HG03460 (cell line): Measurements from ENCODE around the gene C1orf216.
"Not testable (repeated sequence)": the region's sequence is repeated elsewhere in the genome, so short reads cannot be mapped to it uniquely, and the experiment has no call there.

Source experiments
- ATAC-seq: cut with Tn5 transposase; IDR thresholded peaks from one replicate; pipeline ENCODE4 v1.9.1; 2021; ENCODE audit not compliant: unreplicated experiment

The C1orf216 gene, protein sequence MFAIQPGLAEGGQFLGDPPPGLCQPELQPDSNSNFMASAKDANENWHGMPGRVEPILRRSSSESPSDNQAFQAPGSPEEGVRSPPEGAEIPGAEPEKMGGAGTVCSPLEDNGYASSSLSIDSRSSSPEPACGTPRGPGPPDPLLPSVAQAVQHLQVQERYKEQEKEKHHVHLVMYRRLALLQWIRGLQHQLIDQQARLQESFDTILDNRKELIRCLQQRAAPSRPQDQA

DNA sequence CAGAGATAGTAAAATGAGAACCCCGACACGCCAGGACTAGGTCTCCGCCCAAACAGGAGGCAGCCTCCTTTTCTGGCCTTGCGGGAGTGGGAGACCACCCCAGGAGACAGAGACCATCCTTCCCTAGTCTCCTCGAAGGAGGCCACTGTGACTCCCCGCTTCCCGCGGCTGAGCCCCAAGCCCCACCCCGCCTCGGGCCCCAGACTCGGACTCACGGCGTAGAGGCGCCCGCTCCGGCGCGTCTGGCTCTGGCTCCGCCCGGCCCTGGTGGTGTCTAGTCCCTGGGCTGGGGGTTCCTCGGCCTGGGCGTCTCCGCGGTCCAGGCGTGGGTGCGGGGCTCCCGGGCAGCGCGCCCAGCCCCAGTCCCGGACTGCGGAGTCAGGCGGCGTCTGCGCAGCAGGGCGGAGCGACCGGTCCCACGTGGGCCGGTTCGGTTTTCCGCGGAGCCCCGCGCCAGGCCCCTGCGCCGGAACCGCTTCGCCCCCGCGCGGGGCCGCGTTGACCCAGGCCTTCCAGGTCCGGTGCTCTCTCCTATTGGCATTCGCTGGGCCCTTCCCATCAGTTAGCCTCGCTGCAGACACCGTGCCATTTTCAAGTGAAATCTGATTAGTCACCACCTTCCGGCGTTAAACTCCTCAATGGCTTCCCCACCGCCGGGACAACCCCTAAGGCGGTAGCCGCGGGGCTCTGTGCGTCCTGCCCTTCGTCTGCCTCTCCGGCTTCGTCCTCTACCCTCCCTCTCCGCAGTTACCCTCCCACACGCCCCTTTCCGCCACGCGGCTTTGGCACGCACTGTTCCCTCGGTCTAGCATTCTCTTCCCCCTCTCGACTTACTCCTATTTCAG, at the start of gene C1orf216:
Gene C1orf216 (minus strand): TSS at position 393 of the 845 bp plus-strand sequence. CDS start 2,563 bp downstream, outside the sequence.
- ATAC-seq = peak; percentile 46

DNA sequence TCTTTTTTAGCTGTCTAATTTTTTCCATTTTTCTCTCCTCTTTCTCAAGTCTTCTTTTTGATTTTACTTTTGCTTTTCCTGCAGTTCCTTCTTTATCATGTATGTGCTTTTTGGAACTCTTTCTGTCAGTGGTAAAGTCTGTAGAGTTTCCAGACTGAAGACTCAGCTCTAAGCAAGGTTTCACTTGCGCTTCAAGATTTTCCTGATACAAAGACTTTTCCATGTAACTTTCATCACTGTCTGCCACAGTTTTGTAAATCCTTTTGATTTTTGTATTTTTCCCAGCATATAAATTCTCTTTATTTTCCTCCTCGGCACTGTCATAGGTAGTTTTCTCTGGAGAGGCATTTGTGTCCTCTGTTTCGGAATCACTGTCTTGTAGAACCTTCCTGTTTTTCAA, 45.6 kb upstream of the C1orf216 start:
- ATAC-seq = no peak

DNA sequence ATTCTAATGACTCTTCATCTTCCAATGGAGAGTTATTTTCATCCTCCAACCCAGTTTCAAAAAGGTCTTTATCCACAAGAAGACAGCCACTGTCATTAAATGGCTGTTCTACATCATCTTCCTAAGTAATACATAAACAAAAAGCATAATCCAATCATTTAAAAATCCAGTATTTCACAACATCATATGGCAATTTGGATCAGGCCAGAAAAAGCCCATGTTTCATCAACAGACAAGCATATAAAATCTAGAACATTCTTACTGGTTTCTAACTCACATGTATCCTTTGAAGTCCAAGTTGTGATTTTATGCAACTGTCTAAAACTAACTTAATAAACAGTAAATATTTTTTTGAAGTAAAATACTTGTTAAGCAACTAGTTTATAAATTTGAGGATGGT, 44.5 kb upstream of the C1orf216 start:
- ATAC-seq = no peak

DNA sequence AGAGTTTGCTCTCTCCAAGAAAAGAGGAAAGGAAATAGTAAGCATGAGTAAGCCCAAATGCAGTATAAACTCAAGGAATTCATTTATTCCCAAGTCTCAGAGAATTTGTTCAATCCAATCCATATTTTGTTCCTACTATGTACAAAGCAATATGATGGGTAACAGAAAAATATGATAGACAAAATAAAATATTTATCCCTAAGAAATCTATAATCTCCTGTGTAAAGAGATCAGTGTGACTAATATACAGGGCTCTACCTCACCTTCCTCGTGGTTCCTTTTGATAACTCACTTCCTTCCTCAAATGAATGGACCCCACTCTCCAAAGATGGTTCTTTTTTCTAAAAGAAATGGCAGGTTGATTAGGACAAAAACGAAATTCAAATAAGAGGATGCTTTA, 43.5 kb upstream of the C1orf216 start:
- no peak for ATAC-seq

DNA sequence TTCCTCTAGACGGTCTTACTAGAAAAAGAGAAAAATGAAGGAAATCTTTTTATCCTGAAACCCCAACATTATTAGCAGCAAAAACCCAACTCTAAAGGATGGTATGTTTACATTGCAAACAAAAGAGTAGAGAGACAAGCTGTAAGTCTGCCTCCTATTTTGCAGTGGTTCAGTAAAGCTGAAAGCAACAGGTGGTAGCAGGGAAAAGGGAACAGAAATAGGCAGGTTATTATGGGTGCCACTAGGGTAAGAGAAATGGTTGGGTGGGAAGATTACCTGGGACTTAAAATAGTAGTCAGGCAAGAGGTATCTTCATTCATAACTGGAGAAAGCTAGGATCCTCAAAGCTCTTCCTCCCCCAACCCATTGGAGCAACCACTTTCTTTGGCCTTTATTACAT, 37.4 kb upstream of the C1orf216 start:
- ATAC-seq = no peak

DNA sequence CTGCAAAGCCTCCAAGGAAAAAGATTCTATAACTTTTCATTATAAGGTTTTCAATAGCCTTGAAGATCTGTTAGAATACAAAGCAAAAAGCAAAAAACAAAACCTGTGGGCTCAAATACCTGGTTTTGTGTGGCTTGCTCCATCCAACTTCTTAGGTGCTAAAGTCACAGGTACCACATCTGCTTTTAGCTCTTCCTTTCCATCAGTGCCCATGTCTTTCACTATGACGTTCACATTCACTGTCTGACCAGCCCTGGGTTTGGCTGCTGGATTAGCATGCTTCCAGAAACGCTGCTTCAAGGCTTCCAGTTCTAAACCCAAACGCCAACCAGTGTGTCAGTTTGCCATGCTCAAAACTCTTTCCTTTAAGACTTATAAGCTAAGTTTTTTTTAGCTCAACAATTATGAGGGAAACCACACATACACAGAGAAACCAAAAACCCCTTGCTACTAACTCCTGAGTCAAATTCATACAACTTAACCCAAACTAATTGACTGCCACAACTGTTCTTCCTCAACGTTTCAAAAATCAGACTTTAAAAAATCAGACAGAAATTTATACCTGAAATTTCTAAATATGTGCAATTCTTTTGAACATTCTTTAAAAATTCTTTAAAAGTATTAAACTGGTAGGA, 35.1 kb upstream of the C1orf216 start:
- no peak for ATAC-seq

DNA sequence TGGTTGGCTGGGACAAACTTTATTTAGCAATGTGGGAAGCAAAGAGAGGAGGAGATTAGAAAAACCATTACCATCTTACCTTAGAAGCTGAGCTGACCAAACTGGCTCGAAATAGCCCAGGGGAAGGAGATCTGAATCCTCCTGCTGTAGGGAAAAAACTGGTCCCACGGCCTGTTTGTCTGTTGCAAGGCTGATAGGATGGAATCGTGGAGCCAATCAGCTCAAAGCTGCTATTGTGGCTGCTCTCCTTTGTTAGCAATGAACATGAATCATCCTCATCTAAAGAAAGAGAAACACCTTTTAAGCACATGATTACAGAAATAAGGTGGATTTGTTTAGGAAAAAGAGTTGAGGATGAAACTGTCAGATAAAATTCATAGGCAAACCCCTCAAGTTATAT, 29.6 kb upstream of the C1orf216 start:
- no peak for ATAC-seq

DNA sequence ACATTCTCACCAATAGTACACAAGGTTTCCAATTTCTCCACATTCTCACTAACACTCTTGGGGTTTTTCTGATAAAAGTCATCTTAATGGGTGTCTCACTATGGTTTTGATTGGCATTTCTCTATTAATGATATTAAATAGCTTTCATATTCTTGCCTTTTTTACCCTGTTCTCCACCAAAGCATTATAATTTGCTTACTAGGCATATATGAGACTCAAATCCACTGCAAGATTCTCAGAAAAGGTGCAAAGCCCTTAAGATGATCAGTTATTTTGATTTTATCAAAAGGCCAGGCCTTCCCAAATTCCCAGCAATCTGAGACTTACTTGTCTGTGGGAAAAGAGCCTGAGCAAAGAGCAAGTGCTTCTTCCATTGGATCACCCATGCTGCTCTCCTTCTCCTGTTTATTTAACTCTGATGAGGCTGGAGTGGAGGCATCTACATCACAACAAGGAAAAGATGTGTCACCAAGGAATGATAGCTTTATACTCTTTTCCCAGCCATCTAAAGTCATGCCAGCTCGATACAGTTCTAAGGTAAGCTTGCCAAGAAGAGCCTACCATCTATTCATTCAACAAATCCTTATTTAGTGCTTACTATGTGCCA, 26.5 kb upstream of the C1orf216 start:
- no peak for ATAC-seq

DNA sequence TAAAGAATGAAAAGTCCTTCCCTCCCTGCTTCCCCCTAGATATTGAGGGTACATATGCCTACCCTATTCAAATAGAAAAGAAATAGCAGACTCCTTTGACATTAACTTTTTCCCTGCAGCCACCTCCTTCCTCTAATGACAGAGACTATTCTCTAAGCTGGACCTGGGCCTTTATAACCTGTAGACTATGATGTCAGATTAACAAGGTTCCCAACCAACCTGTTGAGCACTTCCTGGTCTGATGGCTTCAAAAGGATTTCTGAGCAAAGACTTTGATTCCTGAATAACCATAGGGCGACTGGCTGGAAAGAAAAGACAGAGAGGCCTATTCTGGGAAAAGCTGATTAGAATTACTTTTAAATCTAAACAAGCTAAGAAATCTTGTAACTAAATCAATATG, 18.4 kb upstream of the C1orf216 start:
- ATAC-seq = no peak

DNA sequence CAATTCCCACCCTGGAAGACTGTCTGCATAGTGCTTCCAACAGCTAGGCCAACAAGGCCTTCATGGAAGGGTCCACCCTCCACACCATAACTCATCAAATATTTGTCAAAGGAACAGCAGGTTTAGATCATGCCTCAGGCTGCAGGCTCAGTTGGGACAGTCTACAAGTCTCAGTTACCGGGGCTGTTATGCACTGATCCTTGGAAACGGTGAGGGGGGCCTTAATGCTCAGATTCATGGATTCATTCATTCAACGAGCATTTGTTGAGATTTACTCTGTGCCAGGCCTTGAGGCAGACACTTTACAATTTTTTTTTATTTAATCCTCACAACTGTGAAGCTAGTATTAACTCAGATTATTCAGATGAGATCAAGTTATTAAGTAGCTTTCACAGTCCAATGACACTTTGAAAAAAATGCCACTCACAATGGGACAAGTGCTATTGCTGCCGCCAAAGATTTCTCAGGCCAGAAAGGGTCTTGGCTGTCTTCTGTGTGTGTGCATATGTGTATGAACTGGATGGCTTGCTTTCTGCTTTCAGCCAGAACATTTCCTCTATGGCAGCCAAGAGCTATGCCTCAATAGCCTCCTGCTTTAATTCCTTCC, 8.9 kb upstream of the C1orf216 start:
- no peak for ATAC-seq

DNA sequence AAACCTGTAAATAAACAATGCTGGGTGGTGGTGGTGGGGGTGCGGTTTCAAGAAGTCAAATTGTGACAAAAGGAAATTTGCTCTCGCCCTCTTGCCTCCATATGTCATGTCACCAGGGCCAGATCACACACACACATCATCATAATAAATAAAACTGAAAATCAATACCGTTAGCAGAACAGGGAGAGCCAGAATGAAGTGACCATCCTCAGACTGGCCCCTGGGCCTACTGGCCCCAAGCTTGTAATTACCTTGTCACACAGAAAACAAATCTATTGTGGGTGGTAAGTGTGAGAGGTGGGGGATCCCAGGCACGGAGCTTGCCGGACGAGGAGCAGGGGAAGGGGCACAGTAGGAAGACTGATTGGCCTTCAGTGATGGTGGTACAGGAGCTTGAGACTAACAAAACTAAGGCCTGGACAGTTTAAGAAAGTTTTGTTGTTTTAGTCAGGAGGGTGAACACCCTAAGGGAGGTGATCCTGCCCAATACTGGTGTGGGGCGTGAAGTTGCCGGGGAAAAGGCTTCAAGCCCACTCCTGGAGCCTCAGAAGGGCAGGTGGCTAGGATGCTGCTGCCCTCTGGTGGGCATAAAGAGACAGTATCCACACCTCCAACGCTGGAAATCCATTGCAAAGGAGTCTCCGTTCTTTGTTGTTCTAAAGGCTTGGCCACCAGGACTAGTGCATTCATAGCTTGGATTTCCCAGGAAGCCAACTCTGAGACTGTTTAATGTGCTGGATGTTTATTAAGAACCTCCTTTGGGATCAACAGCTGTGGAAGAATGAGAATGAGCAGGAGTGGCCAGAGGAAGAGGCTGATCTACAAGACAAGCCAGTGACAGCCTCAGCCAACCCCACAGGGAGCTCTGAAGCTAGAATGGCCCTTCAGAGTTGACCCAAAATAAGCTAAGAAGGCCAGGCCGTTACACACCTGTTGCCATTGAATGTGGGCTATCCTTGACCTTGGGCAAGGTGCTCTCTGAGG, 8.1 kb upstream of the C1orf216 start:
- ATAC-seq = no peak

DNA sequence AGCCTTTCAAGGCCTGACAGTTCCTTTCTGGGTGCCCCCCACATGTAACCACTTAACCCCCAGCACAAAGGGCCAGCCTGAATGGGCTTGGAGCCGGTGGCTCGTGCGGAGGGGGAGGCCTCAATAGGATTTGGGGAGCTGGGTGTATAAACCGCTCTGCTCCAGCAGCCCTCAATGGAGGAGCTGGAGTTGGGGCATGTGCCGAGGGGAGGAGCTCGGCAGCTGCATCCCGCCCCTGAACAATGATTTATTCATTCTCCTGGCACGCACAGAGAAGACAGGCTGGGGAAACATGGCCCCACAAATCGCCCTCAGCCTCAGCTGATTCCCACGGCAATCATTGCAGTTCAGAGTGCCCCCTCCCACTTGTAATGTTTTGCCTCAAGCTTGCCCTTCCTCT, 6.9 kb upstream of the C1orf216 start:
- ATAC-seq = no peak

DNA sequence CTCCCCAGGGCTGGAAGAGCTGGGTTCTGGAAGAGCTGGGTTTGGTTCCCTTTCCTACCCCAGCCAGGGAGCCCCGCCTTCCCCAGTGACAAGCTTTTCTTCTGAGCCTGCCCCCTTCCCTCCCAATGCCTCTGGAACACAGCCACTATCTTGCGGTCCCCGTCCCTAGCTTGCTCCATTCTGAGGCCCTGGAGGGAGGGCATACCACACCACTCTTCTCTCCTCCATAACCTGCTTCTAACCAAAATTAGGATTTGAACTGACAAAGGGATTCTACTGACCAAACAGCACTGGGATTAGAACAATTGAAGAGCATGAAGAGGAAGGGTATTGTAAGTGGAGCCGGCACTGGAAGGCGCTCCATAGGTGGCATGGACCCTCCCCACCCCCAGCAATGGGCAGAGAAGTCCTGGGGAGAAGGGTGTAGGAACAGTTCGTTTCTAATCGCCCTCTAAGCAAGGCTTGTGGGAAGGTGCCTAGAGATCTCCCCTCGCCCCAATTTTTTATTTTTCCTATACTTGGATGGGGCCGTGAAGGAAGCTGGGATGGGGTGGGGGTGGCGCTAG, 690 bp downstream of the C1orf216 start:
- ATAC-seq = no peak

DNA sequence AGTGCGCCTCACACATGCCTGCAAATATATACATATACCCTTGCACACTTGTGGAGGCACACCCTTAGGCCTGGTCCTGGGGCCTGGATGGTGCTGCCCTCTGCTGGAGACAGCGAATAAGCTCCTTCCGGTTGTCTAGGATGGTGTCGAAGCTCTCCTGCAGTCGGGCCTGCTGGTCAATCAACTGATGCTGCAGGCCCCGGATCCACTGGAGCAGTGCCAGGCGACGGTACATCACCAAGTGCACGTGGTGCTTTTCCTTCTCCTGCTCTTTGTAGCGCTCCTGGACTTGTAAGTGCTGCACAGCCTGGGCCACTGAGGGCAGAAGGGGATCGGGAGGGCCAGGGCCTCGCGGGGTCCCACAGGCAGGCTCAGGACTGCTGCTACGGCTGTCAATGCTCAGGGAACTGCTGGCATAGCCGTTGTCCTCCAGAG, 3.1 kb downstream of the C1orf216 start:
- peak; percentile 43 for ATAC-seq

DNA sequence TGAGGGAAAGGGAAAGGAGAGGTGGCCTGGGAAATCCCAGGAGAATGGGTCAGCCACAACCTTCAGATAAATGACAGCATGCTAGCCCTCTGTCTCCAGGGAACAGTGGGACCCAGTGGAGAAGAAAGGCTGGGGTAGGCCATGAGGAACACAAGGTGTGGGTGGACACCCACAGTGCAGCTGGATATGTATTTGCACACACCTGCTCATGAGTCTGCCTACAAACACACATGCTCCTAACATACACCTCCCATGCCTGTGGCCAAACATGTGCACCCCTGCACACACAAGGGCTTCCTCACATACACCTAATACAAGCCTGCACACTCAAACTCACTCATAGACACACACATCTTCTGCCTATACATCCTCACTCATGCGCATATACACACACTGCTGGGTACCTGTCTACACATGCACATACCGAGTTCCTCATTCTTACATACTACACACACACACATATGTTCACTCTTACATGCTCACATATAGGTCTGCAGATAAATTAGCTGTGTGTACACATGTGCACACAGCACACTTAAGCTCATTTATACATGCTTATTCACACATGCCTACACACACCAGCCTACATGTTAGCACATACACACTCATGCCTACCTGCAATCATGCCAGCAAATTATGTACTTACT, 3.6 kb downstream of the C1orf216 start:
- no peak for ATAC-seq

DNA sequence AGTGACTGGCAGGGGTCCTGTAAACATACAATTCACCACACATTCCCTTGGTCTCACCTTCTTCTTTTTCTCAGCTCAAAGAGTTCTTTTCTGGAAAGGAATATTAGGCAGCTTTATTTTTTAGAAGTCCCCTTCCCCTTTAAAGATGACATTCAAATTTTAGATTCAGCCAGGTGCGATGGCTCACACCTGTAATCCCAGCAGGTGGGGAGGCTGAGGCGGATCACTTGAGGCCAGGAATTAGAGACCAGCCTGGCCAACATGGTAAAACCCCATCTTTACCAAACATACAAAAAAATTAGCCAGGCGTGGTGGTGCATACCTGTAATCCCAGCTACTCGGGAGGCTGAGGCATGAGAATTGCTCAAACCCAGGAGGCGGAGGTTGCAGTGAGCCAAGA, 7.6 kb downstream of the C1orf216 start:
- ATAC-seq = not testable (repeated sequence)

DNA sequence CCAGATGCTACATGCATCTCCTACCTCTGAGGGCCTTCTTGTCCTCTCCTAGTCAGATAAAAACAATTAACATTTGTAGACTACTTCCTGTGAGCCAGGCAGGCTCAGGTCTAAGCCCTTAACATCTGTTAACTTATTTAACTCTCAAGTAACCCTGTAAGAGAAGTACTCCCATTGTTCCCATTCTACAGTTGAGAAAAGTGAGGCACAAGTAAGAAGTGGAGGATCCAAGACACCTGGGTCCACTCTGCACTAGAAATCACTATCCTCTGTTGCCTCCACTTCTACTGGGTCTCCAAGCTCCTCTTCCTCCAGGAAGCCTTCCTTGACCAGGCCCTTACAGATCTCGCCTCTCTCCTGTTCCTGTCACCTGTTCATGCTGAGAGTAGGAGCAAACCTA, 9.7 kb downstream of the C1orf216 start:
- no peak for ATAC-seq

DNA sequence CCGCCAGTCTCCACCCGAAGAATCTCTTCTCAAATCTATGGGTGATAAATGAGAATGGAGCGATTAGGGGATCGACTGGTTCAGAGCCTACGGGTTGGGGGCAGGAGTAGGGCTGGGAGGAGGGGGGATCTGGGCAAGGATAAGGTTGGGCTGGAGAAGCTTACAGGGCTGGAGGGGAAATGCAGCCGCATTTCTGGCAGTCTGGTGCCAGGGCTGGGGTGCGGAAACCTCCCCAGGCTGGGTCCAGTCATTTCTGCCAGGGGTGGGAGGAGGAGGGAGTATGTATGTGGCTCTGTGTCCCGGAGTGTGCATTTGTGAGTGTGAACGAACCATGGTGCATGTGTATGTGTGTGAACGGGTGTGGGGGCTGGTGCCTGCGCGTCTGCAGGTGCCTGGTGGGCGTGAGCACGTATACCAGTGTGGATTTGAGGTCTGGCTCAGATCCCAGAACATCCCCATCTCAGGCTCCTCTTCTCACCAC, 10.2 kb downstream of the C1orf216 start:
- no peak for ATAC-seq
